Effector CD8-positive, alpha-beta T cell (primary cell): ENCODE results near the gene LARGE2.

ENCODE experiments used
- DNase-seq: peaks from one replicate; lab custom pipeline; 2025; lab: John Stamatoyannopoulos, UW

The LARGE2 gene

GRCh38 chr11:45960387-45961095, 38.1 kb downstream of the LARGE2 start:
- no peak for DNase-seq

- DNase-seq, result no peak
Observed at GRCh38 chr11:45961751-45962240, 39.3 kb downstream of the LARGE2 start.

- DNase-seq, result peak; percentile 28
Observed at GRCh38 chr11:45964911-45965389, 42.5 kb downstream of the LARGE2 start.

GRCh38 chr11:45967506-45967905, 45.0 kb downstream of the LARGE2 start:
- no peak for DNase-seq

- no peak for DNase-seq
Observed at GRCh38 chr11:45968901-45969300, 46.4 kb downstream of the LARGE2 start.

GRCh38 chr11:45973601-45974000, 51.1 kb downstream of the LARGE2 start:
- DNase-seq, result no peak

- DNase-seq, result no peak
Observed at GRCh38 chr11:45974806-45975205, 52.4 kb downstream of the LARGE2 start.
